ENCODE results near the gene CADM1. TPM values are rescaled to one million over a fixed set of nuclear protein-coding genes. Genes with fewer than 3 reads are reported as not detected.

CADM1 gene
- total and polyA plus RNA-seq, 5 donors, result 14.8 to 42.6 (median 31.9) TPM

DNA sequence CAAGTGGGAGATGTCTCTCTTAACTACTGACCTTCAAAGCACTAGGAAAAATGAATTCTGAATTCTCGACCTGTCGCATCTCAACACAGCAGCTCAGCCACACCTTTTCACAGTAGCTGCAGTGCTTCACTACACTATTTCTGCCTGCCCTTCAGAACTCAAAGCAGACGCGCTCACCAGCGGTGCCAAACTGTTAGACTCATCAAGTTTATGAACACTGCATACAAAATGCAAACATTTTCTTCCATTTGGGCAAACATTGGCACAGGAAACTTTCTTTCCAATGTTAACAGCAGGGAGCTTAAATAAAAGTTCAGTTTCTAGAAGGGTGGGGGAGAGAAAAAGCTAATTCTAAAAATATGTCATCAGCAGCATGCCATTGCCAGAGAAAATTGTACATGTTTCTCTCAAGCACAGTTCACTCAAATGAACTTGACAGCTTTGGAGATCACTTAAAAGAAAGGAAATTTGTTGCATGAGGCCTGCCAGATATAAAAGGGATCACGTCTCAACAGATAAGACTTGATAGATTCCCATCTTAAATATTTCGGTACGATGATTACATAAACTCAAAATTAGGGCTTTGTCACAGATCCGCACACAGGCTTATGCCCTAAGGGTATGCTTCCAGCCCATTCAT lies 82.7 kb downstream of the CADM1 start:
- no peaks in the 10 kb centered on the region for H3K27me3 ChIP-seq (ENCODE audit: control insufficient read depth, insufficient read depth)
- intact Hi-C loops (cut with DNase I), result no loop called here
- H3K9me3 ChIP-seq (ENCODE audit: control insufficient read depth, low read length), result no peaks in the 10 kb centered on the region
- DNase-seq (no peak), ATAC-seq (peak; percentile 58 to 70)
- no peak overlapping the region for H3K27ac ChIP-seq (ENCODE audit: low read length)
- no peak overlapping the region for H3K4me3 ChIP-seq (ENCODE audit: low read length)
- H3K4me1 ChIP-seq (ENCODE audit: control insufficient read depth, insufficient read depth, low read length), result no peaks in the 10 kb centered on the region
- 50% methylated on average over 9 of the region's 9 CpGs for WGBS

DNA sequence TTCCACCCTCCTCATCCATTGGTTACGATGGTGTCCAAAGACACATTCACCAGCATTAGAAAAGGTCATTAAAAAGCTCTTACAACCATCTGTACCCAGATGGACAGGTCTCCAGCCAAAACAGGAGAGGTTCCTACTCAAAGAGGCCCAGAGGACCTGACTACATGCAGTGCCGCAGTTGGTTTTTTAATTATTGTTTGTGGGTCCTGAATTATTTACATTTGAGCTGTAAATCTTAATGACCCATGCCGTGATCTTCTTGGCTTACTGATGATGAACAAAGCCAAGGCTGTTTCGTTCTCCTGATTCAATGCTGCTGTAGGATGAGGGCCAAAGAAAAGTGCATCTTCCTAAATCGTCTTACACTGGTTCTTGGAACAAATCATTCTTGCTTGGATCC lies 83.7 kb downstream of the CADM1 start:
- Histone ChIP-seq H3K4me1 (ENCODE audit: control insufficient read depth, insufficient read depth, low read length) (no peaks in the 10 kb centered on the region), H3K27ac (ENCODE audit: low read length) (no peak overlapping the region), H3K9me3 (ENCODE audit: control insufficient read depth, low read length) (no peaks in the 10 kb centered on the region), H3K4me3 (ENCODE audit: low read length) (no peak overlapping the region), H3K27me3 (ENCODE audit: control insufficient read depth, insufficient read depth) (no peaks in the 10 kb centered on the region)
- 77% methylated on average over 5 of the region's 5 CpGs for WGBS
- ATAC-seq (no peak), DNase-seq (no peak)
- intact Hi-C loops (cut with DNase I), result no loop called here

DNA sequence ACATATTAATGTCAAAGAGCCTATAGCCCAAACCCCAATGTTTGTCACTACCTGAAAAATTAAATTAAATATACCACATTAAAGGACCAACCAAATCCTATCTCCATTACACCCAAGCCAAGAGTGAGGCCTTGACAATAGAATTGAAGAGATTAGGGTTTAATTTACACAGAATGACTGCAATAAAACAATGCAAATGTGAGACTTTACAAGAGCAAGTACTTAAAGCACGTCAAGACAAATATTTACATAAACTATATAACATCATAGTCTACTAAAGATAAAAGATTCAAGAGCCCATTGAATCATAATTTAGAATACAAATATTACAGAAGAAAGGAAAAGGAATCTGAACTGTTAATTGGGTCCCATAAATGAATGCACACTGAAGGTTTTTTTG lies 85.6 kb downstream of the CADM1 start:
- WGBS, result 85% methylated on average over 1 of the region's 1 CpG

DNA sequence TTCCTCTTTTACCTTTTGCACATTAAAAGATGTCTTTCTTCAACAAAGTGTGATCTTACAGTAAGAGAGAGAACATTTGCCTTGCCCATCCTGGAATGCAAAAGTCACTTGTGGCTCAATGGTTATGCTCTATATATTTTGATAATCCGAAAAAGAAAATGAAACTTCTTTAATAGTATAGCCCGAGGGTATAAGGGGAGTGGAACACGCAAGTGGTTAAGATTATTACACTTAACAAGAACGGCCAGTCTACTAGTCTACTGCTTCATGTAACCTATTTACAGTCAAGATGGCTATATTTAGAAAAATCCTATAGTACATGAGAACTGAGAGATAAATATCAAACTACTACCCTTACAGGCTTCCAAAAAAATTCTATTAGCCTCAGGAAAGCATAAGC lies 86.1 kb downstream of the CADM1 start:
- Histone ChIP-seq H3K9me3 (ENCODE audit: control insufficient read depth, low read length) (no peaks in the 10 kb centered on the region), H3K4me1 (ENCODE audit: control insufficient read depth, insufficient read depth, low read length) (no peaks in the 10 kb centered on the region), H3K4me3 (ENCODE audit: low read length) (no peak overlapping the region), H3K27ac (ENCODE audit: low read length) (no peak overlapping the region), H3K27me3 (ENCODE audit: control insufficient read depth, insufficient read depth) (no peaks in the 10 kb centered on the region)
- ATAC-seq, result no peak
- no peak for DNase-seq
- intact Hi-C loops (cut with DNase I), result no loop called here
- 91% methylated on average over 4 of the region's 4 CpGs for WGBS

More for the DNA sequence above, 85.6 kb downstream of the CADM1 start:
- no peaks in the 10 kb centered on the region for H3K4me1 ChIP-seq (ENCODE audit: control insufficient read depth, insufficient read depth, low read length)
- H3K27me3 ChIP-seq (ENCODE audit: control insufficient read depth, insufficient read depth), result no peaks in the 10 kb centered on the region
- intact Hi-C loops (cut with DNase I), result no loop called here
- ATAC-seq (no peak), DNase-seq (no peak)
- no peak overlapping the region for H3K4me3 ChIP-seq (ENCODE audit: low read length)
- no peaks in the 10 kb centered on the region for H3K9me3 ChIP-seq (ENCODE audit: control insufficient read depth, low read length)
- H3K27ac ChIP-seq (ENCODE audit: low read length), result no peak overlapping the region

DNA sequence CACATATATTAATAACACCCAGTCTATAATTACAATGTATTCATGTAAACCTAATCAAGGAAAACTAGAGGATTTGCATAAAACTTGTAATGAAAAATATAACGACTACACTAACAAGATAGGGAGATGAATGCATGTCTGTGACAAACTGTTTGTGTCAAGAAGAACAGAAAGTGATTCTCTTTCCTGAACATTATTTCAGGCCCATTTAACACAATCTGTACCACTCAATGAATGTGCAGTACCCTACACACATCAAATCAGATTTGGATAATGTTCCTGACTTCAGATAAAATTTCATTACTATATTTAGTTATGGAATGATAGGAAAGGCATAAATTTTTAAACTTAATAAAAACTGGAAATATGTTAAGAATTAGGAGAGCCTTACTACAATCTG lies 93.1 kb downstream of the CADM1 start:
- 83% methylated on average over 1 of the region's 1 CpG for WGBS
- Histone ChIP-seq H3K4me3 (ENCODE audit: low read length) (no peak overlapping the region), H3K9me3 (ENCODE audit: control insufficient read depth, low read length) (no peaks in the 10 kb centered on the region), H3K27me3 (ENCODE audit: control insufficient read depth, insufficient read depth) (no peaks in the 10 kb centered on the region), H3K27ac (ENCODE audit: low read length) (no peak overlapping the region), H3K4me1 (ENCODE audit: control insufficient read depth, insufficient read depth, low read length) (no peaks in the 10 kb centered on the region)
- intact Hi-C loops (cut with DNase I), result no loop called here
- no peak for ATAC-seq
- DNase-seq, result no peak

DNA sequence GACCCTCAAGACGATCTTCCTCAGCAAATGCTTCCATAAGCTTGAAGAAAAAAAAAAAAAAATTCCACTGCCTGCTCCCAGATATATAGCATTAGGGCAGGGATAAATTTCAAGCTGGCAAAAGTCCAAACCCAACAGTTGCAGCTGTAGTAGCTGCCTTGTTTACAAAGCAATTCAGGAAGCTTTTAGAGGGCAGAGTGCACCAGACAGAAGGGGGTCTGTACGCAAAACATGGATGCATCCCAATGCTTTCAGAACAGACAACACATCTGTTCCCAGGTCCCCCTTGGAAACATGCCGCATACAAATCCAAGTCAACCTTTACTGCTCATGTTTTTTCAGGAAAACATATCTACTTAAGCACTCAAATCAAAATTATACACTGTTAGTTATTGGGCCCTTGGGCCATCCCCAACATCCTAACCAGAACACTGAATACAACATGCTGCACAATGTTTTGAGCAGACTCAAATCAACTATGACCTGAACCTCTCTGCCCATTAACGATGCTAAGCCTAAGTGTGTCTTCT lies 94.5 kb downstream of the CADM1 start:
- H3K4me1 ChIP-seq (ENCODE audit: control insufficient read depth, insufficient read depth, low read length), result no peaks in the 10 kb centered on the region
- ATAC-seq (no peak), DNase-seq (no peak)
- 33% methylated on average over 4 of the region's 4 CpGs for WGBS
- no peak overlapping the region for H3K4me3 ChIP-seq (ENCODE audit: low read length)
- no peak overlapping the region for H3K27ac ChIP-seq (ENCODE audit: low read length)
- no peaks in the 10 kb centered on the region for H3K27me3 ChIP-seq (ENCODE audit: control insufficient read depth, insufficient read depth)
- intact Hi-C loops (cut with DNase I), result no loop called here
- H3K9me3 ChIP-seq (ENCODE audit: control insufficient read depth, low read length), result no peaks in the 10 kb centered on the region

DNA sequence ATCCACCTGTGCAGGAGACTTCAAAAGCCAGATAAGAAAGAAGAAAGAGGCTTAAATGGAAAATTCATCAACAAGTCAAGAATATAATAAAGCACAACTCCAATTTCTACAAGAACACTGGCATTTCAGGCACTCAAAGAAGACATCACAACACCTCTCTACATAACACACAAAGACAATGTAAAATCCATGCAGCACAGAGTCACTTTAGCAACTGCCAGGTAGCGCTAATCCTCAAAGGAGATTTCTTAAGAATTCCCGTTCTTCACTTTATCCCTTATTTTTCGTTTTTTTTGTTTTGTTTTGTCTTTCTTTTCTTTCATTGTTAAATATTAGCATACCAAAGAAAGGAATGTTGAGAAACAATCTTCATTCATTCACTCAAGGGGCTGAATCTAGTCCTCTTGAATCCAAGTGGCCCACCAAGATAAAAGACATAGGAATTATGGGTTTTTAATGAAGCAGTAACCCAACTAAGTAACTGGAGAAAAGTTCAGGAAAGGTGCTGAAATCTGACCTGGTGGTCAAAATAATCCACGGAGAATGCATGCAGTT lies 95.0 kb downstream of the CADM1 start:
- no peaks in the 10 kb centered on the region for H3K4me1 ChIP-seq (ENCODE audit: control insufficient read depth, insufficient read depth, low read length)
- 48% methylated on average over 4 of the region's 4 CpGs for WGBS
- DNase-seq, result no peak
- no peaks in the 10 kb centered on the region for H3K27me3 ChIP-seq (ENCODE audit: control insufficient read depth, insufficient read depth)
- intact Hi-C loops (cut with DNase I), result no loop called here
- no peak overlapping the region for H3K27ac ChIP-seq (ENCODE audit: low read length)
- ATAC-seq, result no peak
- H3K9me3 ChIP-seq (ENCODE audit: control insufficient read depth, low read length), result no peaks in the 10 kb centered on the region
- no peak overlapping the region for H3K4me3 ChIP-seq (ENCODE audit: low read length)

DNA sequence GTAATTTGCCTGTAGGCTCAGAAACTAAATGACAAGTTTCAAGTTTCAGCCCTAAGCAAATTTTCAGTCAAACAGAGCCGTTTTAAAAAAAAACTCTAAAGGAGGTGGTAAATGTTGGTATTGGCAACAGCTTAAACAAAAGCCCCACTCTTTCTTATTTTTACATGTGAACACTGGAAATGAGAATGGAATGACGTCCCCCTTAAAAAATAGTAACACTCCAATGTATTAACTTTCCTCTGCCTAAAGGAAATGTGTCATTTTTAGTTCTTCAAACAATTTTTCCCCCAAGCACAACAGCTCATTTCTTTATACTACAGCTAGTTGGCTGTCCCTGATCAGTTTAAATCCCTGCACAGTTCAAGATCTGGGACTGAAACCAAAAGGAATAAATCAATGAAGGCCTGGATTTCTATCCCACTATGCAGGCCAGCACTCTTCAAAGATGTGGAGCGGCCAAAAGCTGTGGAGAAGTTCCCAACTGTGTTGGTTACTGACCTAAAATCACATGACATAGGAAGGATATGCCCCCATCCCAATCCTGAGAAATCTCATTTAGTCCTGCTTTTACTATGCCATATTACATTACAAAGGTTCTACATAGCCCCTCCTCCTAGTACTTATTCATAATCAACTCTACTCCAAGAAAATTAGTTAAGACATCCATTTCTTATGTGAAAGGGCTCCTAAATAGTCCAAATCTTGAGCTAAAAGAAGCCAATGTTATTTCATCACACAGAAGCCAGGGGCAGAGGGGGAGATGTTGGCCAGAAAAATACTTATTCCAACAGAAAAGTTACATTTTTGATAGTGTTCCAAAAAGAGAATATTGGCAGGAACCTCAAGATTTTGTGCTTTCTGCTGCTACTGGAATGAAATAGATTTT lies 95.9 kb downstream of the CADM1 start:
- 35% methylated on average over 3 of the region's 3 CpGs for WGBS
- Histone ChIP-seq H3K4me1 (ENCODE audit: control insufficient read depth, insufficient read depth, low read length) (no peaks in the 10 kb centered on the region), H3K27ac (ENCODE audit: low read length) (no peak overlapping the region), H3K27me3 (ENCODE audit: control insufficient read depth, insufficient read depth) (no peaks in the 10 kb centered on the region), H3K4me3 (ENCODE audit: low read length) (no peak overlapping the region), H3K9me3 (ENCODE audit: control insufficient read depth, low read length) (no peaks in the 10 kb centered on the region)
- intact Hi-C loops (cut with DNase I), result no loop called here
- peak; percentile 77 to 92 for ATAC-seq
- DNase-seq, result no peak

DNA sequence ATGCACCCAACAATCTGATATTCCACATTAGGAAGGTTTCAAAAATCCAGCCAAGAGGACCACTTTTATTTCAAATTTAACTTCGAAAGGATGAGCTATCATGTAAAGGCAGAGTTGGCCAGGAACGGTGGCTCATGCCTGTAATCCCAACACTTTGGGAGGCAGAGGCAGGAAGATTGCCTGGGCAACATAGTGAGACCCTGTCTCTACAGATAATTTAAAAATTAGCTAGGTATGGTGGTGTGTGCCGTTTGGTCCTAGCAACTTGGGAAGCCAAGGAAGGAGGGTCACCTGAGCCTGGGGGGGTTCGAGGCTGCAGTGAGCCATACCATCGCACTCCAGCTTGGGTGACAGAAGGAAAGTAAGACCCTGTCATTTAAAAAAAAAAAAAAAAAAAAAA lies 96.7 kb downstream of the CADM1 start:
- WGBS, result 77% methylated on average over 5 of the region's 5 CpGs
- Histone ChIP-seq H3K9me3 (ENCODE audit: control insufficient read depth, low read length) (no peaks in the 10 kb centered on the region), H3K4me3 (ENCODE audit: low read length) (no peak overlapping the region), H3K27ac (ENCODE audit: low read length) (no peak overlapping the region), H3K4me1 (ENCODE audit: control insufficient read depth, insufficient read depth, low read length) (no peaks in the 10 kb centered on the region), H3K27me3 (ENCODE audit: control insufficient read depth, insufficient read depth) (no peaks in the 10 kb centered on the region)
- intact Hi-C loops (cut with DNase I), result no loop called here
- DNase-seq, result no peak
- no peak for ATAC-seq

DNA sequence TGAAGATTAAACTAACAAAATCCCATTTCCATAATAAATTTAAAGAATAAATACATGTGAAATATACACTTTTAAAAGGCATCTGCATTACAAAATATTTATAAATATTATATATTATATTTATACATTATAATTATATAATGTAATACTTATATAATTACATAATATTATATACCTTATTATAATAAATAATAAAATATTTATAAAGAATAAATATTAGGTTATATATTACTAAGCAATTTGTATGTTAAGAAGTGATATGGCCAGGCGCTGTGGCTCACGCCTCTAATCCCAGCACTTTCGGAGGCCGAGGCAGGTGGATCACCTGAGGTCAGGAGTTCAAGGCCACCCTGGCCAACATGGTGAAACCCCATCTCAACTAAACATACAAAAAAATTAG lies 97.8 kb downstream of the CADM1 start:
- H3K9me3 ChIP-seq (ENCODE audit: control insufficient read depth, low read length), result no peaks in the 10 kb centered on the region
- H3K4me3 ChIP-seq (ENCODE audit: low read length), result no peak overlapping the region
- intact Hi-C loops (cut with DNase I), result no loop called here
- no peak overlapping the region for H3K27ac ChIP-seq (ENCODE audit: low read length)
- DNase-seq (no peak), ATAC-seq (no peak)
- 97% methylated on average over 4 of the region's 4 CpGs for WGBS
- no peaks in the 10 kb centered on the region for H3K4me1 ChIP-seq (ENCODE audit: control insufficient read depth, insufficient read depth, low read length)
- H3K27me3 ChIP-seq (ENCODE audit: control insufficient read depth, insufficient read depth), result no peaks in the 10 kb centered on the region

Data from right cardiac atrium (tissue), 5 donors.